OCI-LY3 (cell line): ENCODE measurements around the gene JAKMIP2.

Source experiments
- EZH2phosphoT487 ChIP-seq: fragments of 200-600 bp; shearing (Covaris generic); IDR thresholded peaks from 2 replicates; pipeline ENCODE4 v1.6.1; 2018; ENCODE audit warnings: antibody characterized with exemption, mixed run types, low read depth
- TF ChIP-seq, protein P1 (sequence below): fragments of 200-600, 300-600 bp; sonication (generic); IDR thresholded peaks from 2 replicates; pipeline ENCODE4 v1.5.1; 2014; ENCODE audit warnings: antibody characterized with exemption, low read length, low read depth

- TF ChIP-seq, protein P1, sequence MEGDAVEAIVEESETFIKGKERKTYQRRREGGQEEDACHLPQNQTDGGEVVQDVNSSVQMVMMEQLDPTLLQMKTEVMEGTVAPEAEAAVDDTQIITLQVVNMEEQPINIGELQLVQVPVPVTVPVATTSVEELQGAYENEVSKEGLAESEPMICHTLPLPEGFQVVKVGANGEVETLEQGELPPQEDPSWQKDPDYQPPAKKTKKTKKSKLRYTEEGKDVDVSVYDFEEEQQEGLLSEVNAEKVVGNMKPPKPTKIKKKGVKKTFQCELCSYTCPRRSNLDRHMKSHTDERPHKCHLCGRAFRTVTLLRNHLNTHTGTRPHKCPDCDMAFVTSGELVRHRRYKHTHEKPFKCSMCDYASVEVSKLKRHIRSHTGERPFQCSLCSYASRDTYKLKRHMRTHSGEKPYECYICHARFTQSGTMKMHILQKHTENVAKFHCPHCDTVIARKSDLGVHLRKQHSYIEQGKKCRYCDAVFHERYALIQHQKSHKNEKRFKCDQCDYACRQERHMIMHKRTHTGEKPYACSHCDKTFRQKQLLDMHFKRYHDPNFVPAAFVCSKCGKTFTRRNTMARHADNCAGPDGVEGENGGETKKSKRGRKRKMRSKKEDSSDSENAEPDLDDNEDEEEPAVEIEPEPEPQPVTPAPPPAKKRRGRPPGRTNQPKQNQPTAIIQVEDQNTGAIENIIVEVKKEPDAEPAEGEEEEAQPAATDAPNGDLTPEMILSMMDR, result no peak
- no peak for TF ChIP-seq EZH2phosphoT487
These were observed 116.1 kb downstream of the JAKMIP2 start for GRCh38 chr5:147666419-147666818.
